Stimulated activated naive CD8-positive, alpha-beta T cell treated with anti-CD3 and anti-CD28 coated beads, Interleukin-15, Interleukin-2, amounts not matched to agents 100 ng/mL and 50 ng/mL, for 24 hours (primary cell): ENCODE data around the gene GPR101.
A peak's percentile ranks its signal among the peaks of the same experiment; 100 is the strongest.

Source experiments
- H3K27ac Mint-ChIP-seq: one replicate; pipeline ENCODE4 v1.8.0; 2021; ENCODE audit warnings: mild to moderate bottlenecking, mixed read lengths
- H3K27me3 Mint-ChIP-seq: one replicate; pipeline ENCODE4 v1.8.0; 2021; ENCODE audit warnings: mixed read lengths
- H3K36me3 Mint-ChIP-seq: one replicate; pipeline ENCODE4 v1.8.0; 2021; ENCODE audit warnings: low read depth, mixed read lengths
- H3K4me1 Mint-ChIP-seq: one replicate; pipeline ENCODE4 v1.8.0; 2021; ENCODE audit warnings: low read depth, mixed read lengths
- H3K4me3 Mint-ChIP-seq: one replicate; pipeline ENCODE4 v1.8.0; 2021; ENCODE audit warnings: mild to moderate bottlenecking, mixed read lengths
- H3K9me3 Mint-ChIP-seq: one replicate; pipeline ENCODE4 v1.8.0; 2021; ENCODE audit warnings: mixed read lengths

The GPR101 gene, protein sequence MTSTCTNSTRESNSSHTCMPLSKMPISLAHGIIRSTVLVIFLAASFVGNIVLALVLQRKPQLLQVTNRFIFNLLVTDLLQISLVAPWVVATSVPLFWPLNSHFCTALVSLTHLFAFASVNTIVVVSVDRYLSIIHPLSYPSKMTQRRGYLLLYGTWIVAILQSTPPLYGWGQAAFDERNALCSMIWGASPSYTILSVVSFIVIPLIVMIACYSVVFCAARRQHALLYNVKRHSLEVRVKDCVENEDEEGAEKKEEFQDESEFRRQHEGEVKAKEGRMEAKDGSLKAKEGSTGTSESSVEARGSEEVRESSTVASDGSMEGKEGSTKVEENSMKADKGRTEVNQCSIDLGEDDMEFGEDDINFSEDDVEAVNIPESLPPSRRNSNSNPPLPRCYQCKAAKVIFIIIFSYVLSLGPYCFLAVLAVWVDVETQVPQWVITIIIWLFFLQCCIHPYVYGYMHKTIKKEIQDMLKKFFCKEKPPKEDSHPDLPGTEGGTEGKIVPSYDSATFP

DNA sequence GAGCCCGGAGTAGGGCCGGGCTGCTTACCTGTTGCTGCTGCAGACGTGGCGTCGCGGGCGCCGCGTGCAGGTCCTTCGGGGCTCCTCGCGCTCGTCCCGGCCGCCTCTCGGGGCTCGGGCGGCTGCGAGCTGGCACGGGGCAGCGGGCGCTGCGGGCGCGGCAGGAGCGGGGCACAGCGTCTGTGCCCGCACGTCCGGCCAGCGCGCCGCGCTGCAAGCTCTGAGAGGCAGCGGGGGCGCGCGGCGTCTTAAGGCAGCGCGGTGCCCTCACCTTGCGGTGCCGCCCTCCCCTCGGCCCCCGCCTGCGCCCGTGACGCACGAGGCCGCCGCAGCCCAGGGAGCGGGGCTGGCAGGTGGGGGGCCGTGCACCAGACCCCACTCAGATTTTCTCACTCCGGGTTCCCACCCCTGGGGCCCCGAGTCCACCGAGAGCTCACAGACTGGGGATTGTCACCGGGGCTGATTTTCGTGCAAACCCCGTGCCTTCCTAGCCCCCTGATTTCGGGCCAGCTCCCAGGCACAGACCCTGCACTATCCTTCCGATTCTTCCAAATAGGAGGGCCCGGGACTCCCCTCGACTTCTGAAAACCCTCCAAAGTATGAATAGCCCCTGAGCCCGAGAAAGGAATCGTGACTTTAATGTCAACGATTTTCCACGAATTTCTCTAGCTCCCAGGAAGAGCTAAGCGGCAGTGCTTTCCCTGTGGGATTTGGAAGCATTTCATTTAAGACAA is at the start of gene GPR101:
TSS of gene GPR101 (minus strand) at position 222 of the 734 bp plus-strand sequence. CDS start 2,321 bp downstream, outside the sequence.
- Mint-ChIP-seq H3K9me3 (no peaks in the 10 kb centered on the region), H3K4me1 (peaks cover 11% of the 10 kb centered on the region), H3K27me3 (peaks cover 59% of the 10 kb centered on the region), H3K36me3 (no peaks in the 10 kb centered on the region), H3K4me3 (no peak within 1 kb of the TSS), H3K27ac (no peak within 1 kb of the TSS)

- Mint-ChIP-seq H3K4me1 (no peaks in the 10 kb centered on the region), H3K4me3 (no peak overlapping the region), H3K27ac (no peak overlapping the region), H3K9me3 (no peaks in the 10 kb centered on the region), H3K36me3 (no peaks in the 10 kb centered on the region), H3K27me3 (peaks cover 4% of the 10 kb centered on the region)
These were observed 47.4 kb upstream of the GPR101 start for GRCh38 chrX:137081239-137081638.

GRCh38 chrX:137072396-137072795 is 38.6 kb upstream of the GPR101 start:
- H3K27ac Mint-ChIP-seq = no peak overlapping the region
- no peaks in the 10 kb centered on the region for H3K9me3 Mint-ChIP-seq
- H3K36me3 Mint-ChIP-seq = no peaks in the 10 kb centered on the region
- no peaks in the 10 kb centered on the region for H3K4me1 Mint-ChIP-seq
- H3K4me3 Mint-ChIP-seq = no peak overlapping the region
- no peaks in the 10 kb centered on the region for H3K27me3 Mint-ChIP-seq

GRCh38 chrX:137071596-137071995 is 37.8 kb upstream of the GPR101 start:
- Mint-ChIP-seq H3K27me3 (no peaks in the 10 kb centered on the region), H3K9me3 (no peaks in the 10 kb centered on the region), H3K4me3 (no peak overlapping the region), H3K36me3 (no peaks in the 10 kb centered on the region), H3K4me1 (no peaks in the 10 kb centered on the region), H3K27ac (no peak overlapping the region)

- H3K27me3 Mint-ChIP-seq = no peaks in the 10 kb centered on the region
- H3K36me3 Mint-ChIP-seq = no peaks in the 10 kb centered on the region
- H3K4me1 Mint-ChIP-seq = no peaks in the 10 kb centered on the region
- no peak overlapping the region for H3K27ac Mint-ChIP-seq
- H3K4me3 Mint-ChIP-seq = no peak overlapping the region
- no peaks in the 10 kb centered on the region for H3K9me3 Mint-ChIP-seq
These were observed 33.4 kb upstream of the GPR101 start for GRCh38 chrX:137067147-137067546.

DNA sequence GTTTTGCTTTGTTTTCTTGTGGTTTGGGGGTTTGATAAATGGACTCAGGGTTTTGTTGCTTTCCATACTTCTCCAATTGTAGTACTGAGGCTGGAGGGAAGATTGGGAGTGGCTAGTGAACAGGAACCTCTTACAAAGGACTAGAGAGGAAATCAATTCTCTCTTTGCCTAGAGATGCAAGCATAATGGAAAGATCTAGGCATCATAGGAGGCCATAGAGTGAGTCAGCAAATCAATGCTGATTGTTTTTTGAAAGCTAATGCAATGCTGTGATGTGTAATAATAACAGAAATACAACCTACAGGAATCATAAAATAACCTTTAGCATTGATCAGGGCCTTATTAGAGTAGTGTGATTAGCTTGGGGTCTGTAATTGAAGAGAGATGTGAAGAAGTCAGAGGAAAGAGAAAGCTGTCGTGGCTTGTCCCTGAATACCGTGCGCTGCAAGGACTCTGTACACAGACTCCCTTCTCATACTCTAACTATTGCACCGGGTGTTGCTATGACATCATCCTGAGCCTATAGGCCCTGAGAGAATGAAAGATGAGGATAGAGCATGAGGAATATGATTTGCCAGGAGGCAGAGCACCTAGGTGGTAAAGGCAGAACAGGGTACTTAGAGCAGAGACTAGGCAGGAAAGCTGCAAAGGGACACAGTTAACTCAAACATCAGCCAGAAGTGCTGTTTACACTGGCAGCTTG is 29.3 kb upstream of the GPR101 start:
- H3K27me3 Mint-ChIP-seq = peaks cover 5% of the 10 kb centered on the region
- H3K36me3 Mint-ChIP-seq = no peaks in the 10 kb centered on the region
- no peak overlapping the region for H3K4me3 Mint-ChIP-seq
- no peaks in the 10 kb centered on the region for H3K4me1 Mint-ChIP-seq
- H3K9me3 Mint-ChIP-seq = no peaks in the 10 kb centered on the region
- no peak overlapping the region for H3K27ac Mint-ChIP-seq

DNA sequence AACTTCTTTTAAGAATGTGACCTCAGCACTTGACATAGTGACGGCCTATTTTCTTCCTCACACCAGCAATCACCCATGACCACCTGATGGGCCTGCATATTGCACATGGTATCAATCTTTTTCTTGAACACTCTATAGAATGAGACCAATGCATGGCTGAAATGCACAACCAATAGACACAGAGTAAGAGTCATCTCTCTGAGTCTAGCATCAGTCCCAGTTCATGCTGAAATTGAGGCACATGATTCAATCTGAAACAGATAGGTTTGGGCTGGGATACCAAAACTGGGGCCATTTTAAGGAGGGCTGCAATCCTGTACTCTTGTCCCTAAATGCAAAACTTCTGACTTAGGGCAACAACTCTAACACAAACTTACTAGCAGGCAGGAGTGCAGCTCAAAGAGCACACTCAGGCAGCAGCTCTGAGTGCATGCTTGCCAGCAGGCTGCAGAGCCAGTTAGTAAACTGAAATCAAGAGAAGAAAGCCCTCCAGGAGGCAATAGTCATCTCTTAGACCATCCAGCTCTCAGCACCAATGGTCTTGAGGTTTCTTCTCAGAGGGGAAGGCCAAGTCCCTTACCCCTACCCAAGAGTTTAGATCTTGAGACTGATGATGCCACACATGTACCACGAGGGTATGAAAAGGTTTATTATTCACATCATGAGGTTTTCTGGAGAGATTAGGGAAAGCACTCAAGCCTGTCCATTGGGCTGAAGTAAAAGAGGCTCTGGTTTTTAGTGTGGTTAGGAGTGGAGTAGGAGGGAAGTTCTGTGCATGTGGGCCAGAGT is 24.7 kb upstream of the GPR101 start:
- H3K27ac Mint-ChIP-seq = no peak overlapping the region
- no peaks in the 10 kb centered on the region for H3K36me3 Mint-ChIP-seq
- no peaks in the 10 kb centered on the region for H3K9me3 Mint-ChIP-seq
- no peaks in the 10 kb centered on the region for H3K4me1 Mint-ChIP-seq
- H3K4me3 Mint-ChIP-seq = no peak overlapping the region
- H3K27me3 Mint-ChIP-seq = peaks cover 22% of the 10 kb centered on the region

DNA sequence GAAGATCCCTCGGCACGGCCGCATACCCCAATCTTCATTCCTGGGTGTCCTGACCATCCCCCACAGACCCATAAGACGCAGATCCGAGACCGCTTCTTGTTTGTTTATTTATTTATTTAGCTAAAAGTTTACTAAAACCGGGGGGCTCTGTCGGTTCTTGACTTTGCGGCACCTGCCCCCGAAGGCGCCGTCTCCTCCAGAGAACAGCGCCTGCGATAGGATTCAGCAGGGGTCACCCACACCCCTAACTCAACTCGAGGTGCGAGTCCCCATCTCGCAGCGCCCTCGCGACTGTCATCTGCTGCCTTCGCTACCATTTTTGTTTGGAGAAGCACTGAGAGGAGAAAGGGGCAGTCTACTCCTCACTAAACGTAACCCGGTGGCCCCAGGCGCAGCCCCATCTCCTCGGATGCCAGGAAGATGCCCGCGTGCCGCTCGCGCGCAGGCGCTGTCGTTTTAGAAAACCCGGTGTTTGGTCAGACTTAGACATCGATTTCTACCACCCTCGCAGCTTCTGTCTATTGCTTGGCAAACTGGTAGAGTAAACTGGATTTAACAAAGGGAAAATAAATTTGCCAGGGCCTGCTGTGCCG is 18.9 kb upstream of the GPR101 start:
- Mint-ChIP-seq H3K36me3 (no peaks in the 10 kb centered on the region), H3K27me3 (peaks cover 32% of the 10 kb centered on the region), H3K9me3 (no peaks in the 10 kb centered on the region), H3K4me1 (peaks cover 10% of the 10 kb centered on the region), H3K4me3 (peak overlapping the region; percentile 85), H3K27ac (peak overlapping the region; percentile 84)

DNA sequence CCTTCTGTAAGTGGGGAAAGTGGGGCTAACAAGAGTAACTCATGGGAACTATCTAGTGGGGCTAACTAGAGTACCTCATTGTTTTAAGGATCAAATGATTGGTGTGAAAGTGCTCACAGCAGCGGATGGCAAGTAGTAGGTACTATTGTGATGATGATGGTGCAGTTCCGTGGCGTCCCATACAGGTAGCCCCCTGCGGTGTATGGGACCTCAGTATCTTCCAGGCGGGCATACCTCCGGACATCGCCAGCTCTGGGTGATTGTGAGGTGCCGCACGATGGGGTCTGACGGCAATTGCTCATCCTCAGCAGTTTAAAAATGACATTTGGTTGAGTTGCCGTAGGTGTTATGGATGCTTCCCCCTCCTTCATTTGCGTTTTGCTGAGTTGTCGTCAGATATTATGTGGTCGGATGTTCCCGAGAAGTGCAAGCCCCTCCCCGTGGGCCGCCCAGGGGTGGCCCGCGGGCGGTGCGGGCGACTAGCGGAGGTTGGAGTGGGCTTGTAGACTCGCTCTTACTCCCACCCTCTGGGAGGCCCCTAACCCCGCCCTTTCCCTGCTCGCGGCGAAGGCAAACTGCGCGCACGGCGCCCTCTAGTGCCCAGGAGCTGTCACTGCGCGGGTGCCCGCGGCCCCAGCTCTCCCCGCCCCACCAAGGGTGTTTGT is 18.3 kb upstream of the GPR101 start:
- Mint-ChIP-seq H3K4me1 (peaks cover 10% of the 10 kb centered on the region), H3K27me3 (peaks cover 32% of the 10 kb centered on the region), H3K36me3 (no peaks in the 10 kb centered on the region), H3K9me3 (no peaks in the 10 kb centered on the region), H3K4me3 (peak overlapping the region; percentile 85), H3K27ac (peak overlapping the region; percentile 84)

DNA sequence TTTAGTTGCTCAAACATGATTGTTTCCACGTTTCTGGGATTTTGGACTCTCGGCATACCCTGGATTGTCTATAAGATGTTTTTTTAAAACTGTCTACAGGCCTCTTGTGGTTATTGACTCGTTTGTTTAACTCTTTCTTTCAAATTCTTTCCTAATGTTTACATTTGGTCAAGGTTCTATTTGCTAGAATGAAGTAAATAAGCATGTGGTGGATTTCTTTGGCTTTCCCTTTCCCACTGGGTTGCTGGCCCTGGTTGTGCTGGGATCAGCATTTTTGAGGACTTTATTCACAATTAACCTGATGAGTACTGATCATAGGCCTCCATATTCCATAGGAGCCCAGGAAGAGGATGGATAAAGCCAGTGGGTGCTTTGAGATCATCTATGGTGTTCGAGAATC is 11.1 kb upstream of the GPR101 start:
- Mint-ChIP-seq H3K4me1 (no peaks in the 10 kb centered on the region), H3K27me3 (peaks cover 3% of the 10 kb centered on the region), H3K27ac (no peak overlapping the region), H3K36me3 (no peaks in the 10 kb centered on the region), H3K4me3 (no peak overlapping the region), H3K9me3 (no peaks in the 10 kb centered on the region)

GRCh38 chrX:137043736-137044135 is 9.9 kb upstream of the GPR101 start:
- no peaks in the 10 kb centered on the region for H3K9me3 Mint-ChIP-seq
- no peak overlapping the region for H3K27ac Mint-ChIP-seq
- H3K4me1 Mint-ChIP-seq = no peaks in the 10 kb centered on the region
- no peaks in the 10 kb centered on the region for H3K36me3 Mint-ChIP-seq
- peaks cover 3% of the 10 kb centered on the region for H3K27me3 Mint-ChIP-seq
- no peak overlapping the region for H3K4me3 Mint-ChIP-seq

DNA sequence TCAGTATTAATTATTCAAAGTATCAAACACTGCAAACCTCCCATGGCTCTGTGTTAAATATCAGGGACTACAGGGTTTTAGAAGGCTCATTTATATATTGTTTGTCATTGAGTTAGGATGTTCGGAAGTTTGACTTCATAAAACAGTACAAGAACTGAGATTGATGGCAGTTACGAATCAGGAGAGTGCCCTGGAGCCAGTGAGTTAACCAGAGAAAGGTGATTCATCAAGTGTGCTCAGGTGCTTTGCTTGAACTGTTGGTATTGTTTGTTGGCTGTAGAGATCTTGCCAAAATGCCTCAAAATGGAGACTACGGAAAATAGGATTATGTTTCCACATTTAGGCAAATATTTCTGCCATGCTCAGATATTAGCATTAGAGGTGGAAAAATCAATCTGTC is 7.5 kb upstream of the GPR101 start:
- Mint-ChIP-seq H3K9me3 (no peaks in the 10 kb centered on the region), H3K27ac (no peak overlapping the region), H3K4me1 (no peaks in the 10 kb centered on the region), H3K4me3 (no peak overlapping the region), H3K27me3 (peaks cover 18% of the 10 kb centered on the region), H3K36me3 (no peaks in the 10 kb centered on the region)

GRCh38 chrX:137040113-137040794 is 6.5 kb upstream of the GPR101 start:
- no peaks in the 10 kb centered on the region for H3K36me3 Mint-ChIP-seq
- H3K4me3 Mint-ChIP-seq = no peak overlapping the region
- H3K27ac Mint-ChIP-seq = no peak overlapping the region
- no peaks in the 10 kb centered on the region for H3K4me1 Mint-ChIP-seq
- peaks cover 24% of the 10 kb centered on the region for H3K27me3 Mint-ChIP-seq
- H3K9me3 Mint-ChIP-seq = no peaks in the 10 kb centered on the region
